HL-60 (cell line): Measurements from ENCODE around the gene LTA4H.

Source experiments
- DNase-seq, 2 experiments: peaks; one replicate each; pipeline ENCODE4 v3.0.0-alpha.2; 2010 to 2020; ENCODE audit warnings: low read depth in 1 of 2, low spot score in 1 of 2
- H3K27ac ChIP-seq: fragments of 250-450 bp; sonication (Bioruptor Pico); replicated peaks from 2 replicates; pipeline ENCODE4 v1.5.1; 2020; ENCODE audit warnings: mild to moderate bottlenecking, moderate library complexity
- H3K27me3 ChIP-seq: fragments of 250-450 bp; sonication (Bioruptor Pico); 2 replicates; pipeline ENCODE4 v1.5.1; 2021; ENCODE audit warnings: mild to moderate bottlenecking, moderate library complexity; ENCODE audit not compliant: insufficient read depth, poor library complexity, severe bottlenecking
- H3K4me3 ChIP-seq: replicated peaks from 2 replicates; pipeline ENCODE4 v1.5.1; 2011; ENCODE audit warnings: mild to moderate bottlenecking, control low read depth, low read length; ENCODE audit not compliant: insufficient read depth
- GABPA ChIP-seq: IDR thresholded peaks from 2 replicates; pipeline ENCODE4 v1.6.1; 2012; ENCODE audit warnings: low read depth
- POLR2AphosphoS5 ChIP-seq: IDR thresholded peaks from 2 replicates; pipeline ENCODE4 v1.6.1; 2012; ENCODE audit warnings: low read depth
- SPI1 ChIP-seq: IDR thresholded peaks from 2 replicates; pipeline ENCODE4 v1.6.1; 2012; ENCODE audit warnings: low read depth, mild to moderate bottlenecking, borderline replicate concordance
- TF ChIP-seq, protein P1 (sequence below): IDR thresholded peaks from one replicate; pipeline ENCODE4 v1.5.1; 2011; ENCODE audit warnings: low read length, control low read depth, inconsistent platforms; ENCODE audit not compliant: insufficient read depth
- TF ChIP-seq, protein P2 (sequence below): IDR thresholded peaks from 2 replicates; pipeline ENCODE4 v1.6.1; 2012; ENCODE audit warnings: low read depth; ENCODE audit not compliant: insufficient replicate concordance

The LTA4H gene

DNA sequence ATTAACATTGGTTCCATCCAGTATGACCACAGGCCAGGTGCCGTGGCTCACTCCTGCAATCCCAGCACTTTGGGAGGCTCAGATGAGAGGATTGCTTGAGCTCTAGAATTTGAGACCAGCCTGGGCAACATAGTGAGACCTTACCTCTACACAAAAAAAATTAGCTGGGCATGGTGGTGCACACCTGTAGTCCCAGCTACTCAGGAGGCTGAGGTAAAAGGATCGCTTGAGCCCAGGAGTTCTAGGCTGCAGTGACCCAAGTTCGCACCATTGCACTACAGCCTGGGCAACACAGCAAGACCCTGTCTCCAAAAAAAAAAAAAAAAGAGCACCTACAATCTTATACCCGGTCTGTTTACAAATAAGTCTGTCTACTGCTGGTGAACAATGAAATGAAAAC lies 9.9 kb downstream of the LTA4H start:
- no peak for TF ChIP-seq POLR2AphosphoS5
- Histone ChIP-seq H3K27ac (no peak overlapping the region), H3K4me3 (no peak overlapping the region), H3K27me3 (no peaks in the 10 kb centered on the region)
- no peak for DNase-seq

DNA sequence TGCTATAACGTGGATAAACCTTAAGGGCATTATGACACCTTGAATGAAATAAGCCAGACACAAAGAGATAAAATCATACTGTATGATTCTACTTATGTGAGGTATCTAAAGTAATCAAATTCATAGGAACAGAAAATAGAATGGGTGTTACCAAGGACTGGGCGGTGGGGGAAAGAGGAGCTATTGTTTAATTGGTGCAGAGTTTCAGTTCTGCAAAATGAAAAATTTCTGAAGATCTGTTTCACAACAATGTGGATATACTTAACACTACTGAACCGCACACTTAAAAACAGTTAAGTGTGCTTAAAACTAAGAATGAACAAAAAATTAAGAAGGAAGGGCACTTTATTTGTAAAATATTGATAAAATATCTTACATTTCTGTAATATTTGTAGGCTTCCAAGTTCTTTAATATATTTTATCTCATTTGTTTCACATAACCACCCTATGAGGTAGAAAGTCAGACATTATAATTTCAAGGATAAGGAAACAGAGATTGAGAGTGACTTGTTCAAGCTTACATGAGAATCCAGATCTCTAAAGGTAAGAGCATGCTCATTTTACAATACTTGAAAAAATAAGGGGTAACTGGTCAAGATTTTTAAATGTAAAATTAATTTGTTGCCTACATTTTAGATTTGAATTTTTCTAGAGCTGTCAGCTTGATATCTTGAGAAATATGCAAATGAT lies 14.9 kb downstream of the LTA4H start:
- Histone ChIP-seq H3K27ac (no peak overlapping the region), H3K4me3 (no peak overlapping the region), H3K27me3 (no peaks in the 10 kb centered on the region)
- TF ChIP-seq, protein P1, sequence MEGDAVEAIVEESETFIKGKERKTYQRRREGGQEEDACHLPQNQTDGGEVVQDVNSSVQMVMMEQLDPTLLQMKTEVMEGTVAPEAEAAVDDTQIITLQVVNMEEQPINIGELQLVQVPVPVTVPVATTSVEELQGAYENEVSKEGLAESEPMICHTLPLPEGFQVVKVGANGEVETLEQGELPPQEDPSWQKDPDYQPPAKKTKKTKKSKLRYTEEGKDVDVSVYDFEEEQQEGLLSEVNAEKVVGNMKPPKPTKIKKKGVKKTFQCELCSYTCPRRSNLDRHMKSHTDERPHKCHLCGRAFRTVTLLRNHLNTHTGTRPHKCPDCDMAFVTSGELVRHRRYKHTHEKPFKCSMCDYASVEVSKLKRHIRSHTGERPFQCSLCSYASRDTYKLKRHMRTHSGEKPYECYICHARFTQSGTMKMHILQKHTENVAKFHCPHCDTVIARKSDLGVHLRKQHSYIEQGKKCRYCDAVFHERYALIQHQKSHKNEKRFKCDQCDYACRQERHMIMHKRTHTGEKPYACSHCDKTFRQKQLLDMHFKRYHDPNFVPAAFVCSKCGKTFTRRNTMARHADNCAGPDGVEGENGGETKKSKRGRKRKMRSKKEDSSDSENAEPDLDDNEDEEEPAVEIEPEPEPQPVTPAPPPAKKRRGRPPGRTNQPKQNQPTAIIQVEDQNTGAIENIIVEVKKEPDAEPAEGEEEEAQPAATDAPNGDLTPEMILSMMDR, result no peak
- TF ChIP-seq POLR2AphosphoS5 (no peak), SPI1 (no peak), GABPA (no peak)
- TF ChIP-seq, protein P2, sequence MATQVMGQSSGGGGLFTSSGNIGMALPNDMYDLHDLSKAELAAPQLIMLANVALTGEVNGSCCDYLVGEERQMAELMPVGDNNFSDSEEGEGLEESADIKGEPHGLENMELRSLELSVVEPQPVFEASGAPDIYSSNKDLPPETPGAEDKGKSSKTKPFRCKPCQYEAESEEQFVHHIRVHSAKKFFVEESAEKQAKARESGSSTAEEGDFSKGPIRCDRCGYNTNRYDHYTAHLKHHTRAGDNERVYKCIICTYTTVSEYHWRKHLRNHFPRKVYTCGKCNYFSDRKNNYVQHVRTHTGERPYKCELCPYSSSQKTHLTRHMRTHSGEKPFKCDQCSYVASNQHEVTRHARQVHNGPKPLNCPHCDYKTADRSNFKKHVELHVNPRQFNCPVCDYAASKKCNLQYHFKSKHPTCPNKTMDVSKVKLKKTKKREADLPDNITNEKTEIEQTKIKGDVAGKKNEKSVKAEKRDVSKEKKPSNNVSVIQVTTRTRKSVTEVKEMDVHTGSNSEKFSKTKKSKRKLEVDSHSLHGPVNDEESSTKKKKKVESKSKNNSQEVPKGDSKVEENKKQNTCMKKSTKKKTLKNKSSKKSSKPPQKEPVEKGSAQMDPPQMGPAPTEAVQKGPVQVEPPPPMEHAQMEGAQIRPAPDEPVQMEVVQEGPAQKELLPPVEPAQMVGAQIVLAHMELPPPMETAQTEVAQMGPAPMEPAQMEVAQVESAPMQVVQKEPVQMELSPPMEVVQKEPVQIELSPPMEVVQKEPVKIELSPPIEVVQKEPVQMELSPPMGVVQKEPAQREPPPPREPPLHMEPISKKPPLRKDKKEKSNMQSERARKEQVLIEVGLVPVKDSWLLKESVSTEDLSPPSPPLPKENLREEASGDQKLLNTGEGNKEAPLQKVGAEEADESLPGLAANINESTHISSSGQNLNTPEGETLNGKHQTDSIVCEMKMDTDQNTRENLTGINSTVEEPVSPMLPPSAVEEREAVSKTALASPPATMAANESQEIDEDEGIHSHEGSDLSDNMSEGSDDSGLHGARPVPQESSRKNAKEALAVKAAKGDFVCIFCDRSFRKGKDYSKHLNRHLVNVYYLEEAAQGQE, result no peak
- DNase-seq, result no peak

DNA sequence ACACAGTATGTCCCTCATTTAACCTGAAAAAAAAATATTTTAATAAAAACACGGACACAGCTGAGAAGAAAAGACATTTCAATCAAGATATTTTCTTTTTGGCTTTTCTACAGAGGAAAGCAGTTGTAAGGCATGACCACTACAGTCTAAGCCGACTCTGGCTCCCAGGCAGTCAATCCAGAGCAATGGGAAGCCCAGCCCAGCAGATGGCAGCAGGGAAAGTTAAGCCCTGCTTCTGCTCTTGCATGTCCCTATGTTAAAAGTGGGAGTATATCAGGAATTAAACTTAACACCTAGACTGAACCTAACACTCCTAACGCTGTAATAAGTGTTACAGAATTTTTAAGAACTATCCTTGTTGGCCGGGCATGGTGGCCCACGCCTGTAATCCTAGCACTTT lies 19.7 kb downstream of the LTA4H start:
- Histone ChIP-seq H3K4me3 (no peak overlapping the region), H3K27me3 (no peaks in the 10 kb centered on the region), H3K27ac (no peak overlapping the region)
- TF ChIP-seq GABPA (no peak), POLR2AphosphoS5 (no peak), SPI1 (no peak)
- TF ChIP-seq, protein P1, result no peak
- TF ChIP-seq, protein P2, result no peak
- no peak for DNase-seq

DNA sequence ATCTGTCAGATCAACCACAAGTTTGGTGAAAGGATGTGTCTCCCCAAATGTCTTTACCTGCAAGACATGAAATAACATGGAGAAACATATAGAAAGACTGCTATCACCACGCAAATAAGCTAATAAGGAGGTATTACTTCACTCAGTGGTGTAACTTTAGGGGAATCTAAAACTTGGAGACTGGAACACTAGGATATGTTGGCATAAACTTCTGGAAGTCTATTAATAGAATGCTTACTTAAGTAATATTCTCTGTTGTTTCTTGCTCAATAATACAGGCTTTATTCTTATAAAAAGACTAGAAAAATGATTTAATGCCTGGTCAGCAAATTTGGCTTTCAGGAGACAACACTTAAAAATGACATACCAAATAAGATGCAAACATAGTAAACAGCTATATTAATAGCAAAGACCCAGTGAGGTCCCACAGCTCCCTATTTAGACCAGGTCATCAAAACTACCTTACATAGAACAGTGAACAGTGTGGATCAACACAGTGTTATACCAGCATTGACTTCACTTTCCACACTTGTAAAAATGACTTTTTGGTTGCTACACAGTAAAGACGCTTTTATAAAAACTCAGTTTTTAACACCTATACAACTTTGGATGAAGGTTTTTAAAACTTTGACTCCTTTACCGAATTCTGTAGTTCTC lies 20.3 kb downstream of the LTA4H start:
- Histone ChIP-seq H3K4me3 (no peak overlapping the region), H3K27me3 (no peaks in the 10 kb centered on the region), H3K27ac (no peak overlapping the region)
- no peak for DNase-seq
- TF ChIP-seq SPI1 (no peak), POLR2AphosphoS5 (no peak), GABPA (no peak)
- TF ChIP-seq, protein P2, result no peak
- TF ChIP-seq, protein P1, result no peak
